Mesenchymal stem cell (in vitro differentiated cells and primary cell): ENCODE data around the gene ZNF263.

Experiments used
- DNase-seq: peaks from one replicate; pipeline ENCODE4 v3.0.0-alpha.2; 2013
- H2AFZ ChIP-seq: one replicate; pipeline ENCODE4 v1.6.1; 2013; ENCODE audit warnings: low read depth, mild to moderate bottlenecking, control low read depth, inconsistent platforms, low read length, moderate library complexity
- H2AK5ac ChIP-seq: 2 replicates; pipeline ENCODE4 v1.6.1; 2013; ENCODE audit warnings: low read length, moderate library complexity, mild to moderate bottlenecking, inconsistent platforms; ENCODE audit not compliant: severe bottlenecking
- H2BK120ac ChIP-seq: one replicate; pipeline ENCODE4 v1.6.1; 2013; ENCODE audit warnings: low read depth, mild to moderate bottlenecking, inconsistent platforms, low read length, moderate library complexity
- H2BK12ac ChIP-seq, 2 experiments: one replicate each; pipeline ENCODE4 v1.6.1; 2013; ENCODE audit warnings: inconsistent platforms in 2 of 2, low read length in 2 of 2, mild to moderate bottlenecking in 2 of 2, moderate library complexity in 2 of 2, control low read depth in 1 of 2
- H2BK15ac ChIP-seq: one replicate; pipeline ENCODE4 v1.6.1; 2013; ENCODE audit warnings: mild to moderate bottlenecking, low read depth, inconsistent platforms; ENCODE audit not compliant: poor library complexity, severe bottlenecking
- H2BK5ac ChIP-seq: 2 replicates; pipeline ENCODE4 v1.6.1; 2013; ENCODE audit warnings: low read depth, mild to moderate bottlenecking, low read length, control low read depth, inconsistent platforms; ENCODE audit not compliant: poor library complexity, severe bottlenecking
- H3K14ac ChIP-seq, 2 experiments: one replicate each; pipeline ENCODE4 v1.6.1; 2013; ENCODE audit warnings: inconsistent platforms in 2 of 2, low read length in 2 of 2, control low read depth in 1 of 2, mild to moderate bottlenecking in 1 of 2, moderate library complexity in 1 of 2
- H3K18ac ChIP-seq, 2 experiments: one replicate each; pipeline ENCODE4 v1.6.1; 2013; ENCODE audit warnings: inconsistent platforms in 2 of 2, low read length in 2 of 2, control low read depth in 1 of 2, low read depth in 1 of 2, mild to moderate bottlenecking in 1 of 2
- H3K23ac ChIP-seq, 2 experiments: one replicate each; pipeline ENCODE4 v1.6.1; 2013; ENCODE audit warnings: inconsistent platforms in 2 of 2, low read length in 2 of 2, mild to moderate bottlenecking in 2 of 2, moderate library complexity in 2 of 2, control low read depth in 1 of 2
- H3K27ac ChIP-seq: 2 replicates; pipeline ENCODE4 v1.5.1; 2013; ENCODE audit warnings: mild to moderate bottlenecking, moderate library complexity, low read length, control low read depth, inconsistent platforms; ENCODE audit not compliant: poor library complexity, severe bottlenecking
- H3K27me3 ChIP-seq, 2 experiments: 2 replicates each; pipeline versions ENCODE4 v1.6.1 to v1.7.0; 2013; ENCODE audit warnings: low read length in 2 of 2, mild to moderate bottlenecking in 2 of 2, moderate library complexity in 2 of 2, control low read depth in 1 of 2, inconsistent platforms in 1 of 2; ENCODE audit not compliant: control insufficient read depth in 1 of 2, insufficient read depth in 1 of 2
- H3K36me3 ChIP-seq, 2 experiments: 2 replicates each; pipeline versions ENCODE4 v1.6.1 to v1.7.0; 2013; ENCODE audit warnings: low read length in 2 of 2, control low read depth in 1 of 2, inconsistent platforms in 1 of 2, low read depth in 1 of 2, mild to moderate bottlenecking in 1 of 2; ENCODE audit not compliant: insufficient read depth in 2 of 2, control insufficient read depth in 1 of 2
- H3K4ac ChIP-seq, 2 experiments: one replicate each; pipeline ENCODE4 v1.6.1; 2013; ENCODE audit warnings: inconsistent platforms in 2 of 2, low read length in 2 of 2, mild to moderate bottlenecking in 2 of 2, moderate library complexity in 2 of 2, control low read depth in 1 of 2, low read depth in 1 of 2
- H3K4me1 ChIP-seq: 2 replicates; pipeline ENCODE4 v1.6.1; 2013; ENCODE audit warnings: low read depth, low read length, control low read depth; ENCODE audit not compliant: control insufficient read depth, insufficient read depth
- H3K4me2 ChIP-seq: 2 replicates; pipeline ENCODE4 v1.6.1; 2013; ENCODE audit warnings: low read length, mild to moderate bottlenecking, inconsistent platforms; ENCODE audit not compliant: poor library complexity, severe bottlenecking
- H3K4me3 ChIP-seq, 2 experiments: 2 replicates each; pipeline versions ENCODE4 v1.5.1 to v1.7.0; 2013; ENCODE audit warnings: low read length in 2 of 2, mild to moderate bottlenecking in 2 of 2, control low read depth in 1 of 2, low read depth in 1 of 2; ENCODE audit not compliant: insufficient read depth in 1 of 2
- H3K79me1 ChIP-seq: replicated peaks from 2 replicates; pipeline ENCODE4 v1.6.1; 2013; ENCODE audit warnings: mild to moderate bottlenecking, control low read depth, low read length, inconsistent platforms; ENCODE audit not compliant: poor library complexity, severe bottlenecking
- H3K9ac ChIP-seq: 2 replicates; pipeline ENCODE4 v1.7.0; 2013; ENCODE audit warnings: mild to moderate bottlenecking, low read length, moderate library complexity
- H3K9me3 ChIP-seq: 2 replicates; pipeline ENCODE4 v1.7.0; 2013; ENCODE audit warnings: mild to moderate bottlenecking, low read length; ENCODE audit not compliant: control insufficient read depth
- H4K8ac ChIP-seq: one replicate; pipeline ENCODE4 v1.6.1; 2013; ENCODE audit warnings: inconsistent platforms, mild to moderate bottlenecking, low read length, moderate library complexity
- H4K91ac ChIP-seq: one replicate; pipeline ENCODE4 v1.6.1; 2013; ENCODE audit warnings: mild to moderate bottlenecking, low read length, inconsistent platforms
- WGBS: methylation state at CpG from one replicate; pipeline ENCODE4 v1.1.7; 2013; ENCODE audit warnings: mixed read lengths; 5-methylcytosine and 5-hydroxymethylcytosine counted together

ZNF263 gene

GRCh38 chr16:3235856-3236669 is 47.2 kb upstream of the ZNF263 start:
- Histone ChIP-seq H3K9ac (no peak overlapping the region), H3K4me2 (no peak overlapping the region), H3K18ac (no peak overlapping the region), H3K79me1 (peaks cover 22% of the 10 kb centered on the region), H2BK120ac (no peak overlapping the region), H2BK12ac (no peak overlapping the region), H3K4me1 (peaks cover 8% of the 10 kb centered on the region), H2BK15ac (no peak overlapping the region), H2AK5ac (no peak overlapping the region), H4K8ac (no peak overlapping the region), H3K23ac (no peak overlapping the region), H2BK5ac (no peak overlapping the region), H3K4me3 (no peak overlapping the region), H3K14ac (no peak overlapping the region), H3K27ac (no peak overlapping the region), H3K27me3 (no peaks in the 10 kb centered on the region), H3K36me3 (peaks cover 12 to 25% of the 10 kb centered on the region in 2 experiments), H3K9me3 (peaks cover 16% of the 10 kb centered on the region), H3K4ac (no peak overlapping the region), H2AFZ (no peak overlapping the region), H4K91ac (no peak overlapping the region)
- DNase-seq, result peak; percentile 18
- WGBS, result 93% methylated on average over 25 of the region's 29 CpGs

GRCh38 chr16:3241761-3242160 is 41.5 kb upstream of the ZNF263 start:
- WGBS, result 88% methylated on average over 5 of the region's 5 CpGs
- H2BK15ac ChIP-seq, result no peak overlapping the region
- DNase-seq, result no peak
- no peak overlapping the region for H3K4me2 ChIP-seq
- H3K4me3 ChIP-seq, result no peak overlapping the region
- H2AK5ac ChIP-seq, result no peak overlapping the region
- no peak overlapping the region for H3K14ac ChIP-seq
- H3K9me3 ChIP-seq, result no peaks in the 10 kb centered on the region
- no peak overlapping the region for H3K4ac ChIP-seq
- no peaks in the 10 kb centered on the region for H3K36me3 ChIP-seq
- no peak overlapping the region for H3K9ac ChIP-seq
- no peak overlapping the region for H2BK120ac ChIP-seq
- no peaks in the 10 kb centered on the region for H3K79me1 ChIP-seq
- H4K91ac ChIP-seq, result no peak overlapping the region
- H2BK5ac ChIP-seq, result no peak overlapping the region
- H2BK12ac ChIP-seq, result no peak overlapping the region
- no peak overlapping the region for H3K27ac ChIP-seq
- H3K4me1 ChIP-seq, result no peaks in the 10 kb centered on the region
- no peak overlapping the region for H3K23ac ChIP-seq
- no peak overlapping the region for H2AFZ ChIP-seq
- H3K27me3 ChIP-seq, result peaks cover 3 to 7% of the 10 kb centered on the region in 2 experiments
- no peak overlapping the region for H3K18ac ChIP-seq
- no peak overlapping the region for H4K8ac ChIP-seq

- Histone ChIP-seq H3K79me1 (no peaks in the 10 kb centered on the region), H2BK5ac (no peak overlapping the region), H3K9ac (no peak overlapping the region), H3K36me3 (no peaks in the 10 kb centered on the region), H2BK120ac (no peak overlapping the region), H2AFZ (no peak overlapping the region), H2BK15ac (no peak overlapping the region), H3K27me3 (peaks cover 3 to 10% of the 10 kb centered on the region in 2 experiments), H3K4me3 (no peak overlapping the region), H3K27ac (no peak overlapping the region), H4K91ac (no peak overlapping the region), H2AK5ac (no peak overlapping the region), H3K4ac (no peak overlapping the region), H3K14ac (no peak overlapping the region), H3K9me3 (no peaks in the 10 kb centered on the region), H2BK12ac (no peak overlapping the region), H4K8ac (no peak overlapping the region), H3K4me1 (no peaks in the 10 kb centered on the region), H3K23ac (no peak overlapping the region), H3K18ac (no peak overlapping the region), H3K4me2 (no peak overlapping the region)
- DNase-seq, result no peak
- 90% methylated on average over 11 of the region's 11 CpGs for WGBS
Measured at GRCh38 chr16:3242709-3243108, 40.6 kb upstream of the ZNF263 start.

GRCh38 chr16:3243882-3244281 is 39.4 kb upstream of the ZNF263 start:
- H3K23ac ChIP-seq, result no peak overlapping the region
- no peak overlapping the region for H2BK5ac ChIP-seq
- no peak overlapping the region for H3K14ac ChIP-seq
- no peak overlapping the region for H3K4me3 ChIP-seq
- H2BK120ac ChIP-seq, result no peak overlapping the region
- H4K91ac ChIP-seq, result no peak overlapping the region
- H3K18ac ChIP-seq, result no peak overlapping the region
- H3K36me3 ChIP-seq, result no peaks in the 10 kb centered on the region
- no peaks in the 10 kb centered on the region for H3K4me1 ChIP-seq
- H2BK12ac ChIP-seq, result no peak overlapping the region
- DNase-seq, result no peak
- peaks cover 6 to 15% of the 10 kb centered on the region in 2 experiments for H3K27me3 ChIP-seq
- no peak overlapping the region for H4K8ac ChIP-seq
- no peaks in the 10 kb centered on the region for H3K79me1 ChIP-seq
- H3K9ac ChIP-seq, result no peak overlapping the region
- H2AFZ ChIP-seq, result no peak overlapping the region
- WGBS, result 66% methylated on average over 5 of the region's 6 CpGs
- H3K4ac ChIP-seq, result no peak overlapping the region
- no peak overlapping the region for H2BK15ac ChIP-seq
- no peak overlapping the region for H2AK5ac ChIP-seq
- H3K9me3 ChIP-seq, result no peaks in the 10 kb centered on the region
- H3K4me2 ChIP-seq, result no peak overlapping the region
- H3K27ac ChIP-seq, result no peak overlapping the region
